GM21576 (cell line): ENCODE data around the gene AP3B1.

ENCODE experiments used
- ATAC-seq: cut with Tn5 transposase; IDR thresholded peaks from one replicate; pipeline ENCODE4 v1.9.1; 2021; ENCODE audit warnings: mild to moderate bottlenecking, moderate library complexity; ENCODE audit not compliant: unreplicated experiment

The AP3B1 gene

GRCh38 chr5:78289911-78290310, 4.6 kb downstream of the AP3B1 start:
- ATAC-seq: no peak

- no peak for ATAC-seq
These were observed 6.3 kb downstream of the AP3B1 start for GRCh38 chr5:78288246-78288645.

- no peak for ATAC-seq
These were observed 6.7 kb downstream of the AP3B1 start for GRCh38 chr5:78287833-78288232.

- no peak for ATAC-seq
These were observed 7.3 kb downstream of the AP3B1 start for GRCh38 chr5:78287169-78287568.

GRCh38 chr5:78286290-78286689, 8.2 kb downstream of the AP3B1 start:
- no peak for ATAC-seq

- no peak for ATAC-seq
These were observed 10.7 kb downstream of the AP3B1 start for GRCh38 chr5:78283802-78284201.

GRCh38 chr5:78283105-78283504, 11.4 kb downstream of the AP3B1 start:
- ATAC-seq: no peak

GRCh38 chr5:78280261-78280660, 14.2 kb downstream of the AP3B1 start:
- no peak for ATAC-seq

GRCh38 chr5:78279194-78279593, 15.3 kb downstream of the AP3B1 start:
- no peak for ATAC-seq

GRCh38 chr5:78277715-78278114, 16.8 kb downstream of the AP3B1 start:
- ATAC-seq: no peak

- ATAC-seq: no peak
These were observed 18.4 kb downstream of the AP3B1 start for GRCh38 chr5:78275998-78276543.

GRCh38 chr5:78274540-78275197, 19.8 kb downstream of the AP3B1 start:
- ATAC-seq: no peak

GRCh38 chr5:78273436-78273835, 21.1 kb downstream of the AP3B1 start:
- no peak for ATAC-seq

GRCh38 chr5:78271766-78272165, 22.7 kb downstream of the AP3B1 start:
- ATAC-seq: no peak

GRCh38 chr5:78269088-78269703, 25.3 kb downstream of the AP3B1 start:
- no peak for ATAC-seq

- ATAC-seq: no peak
These were observed 26.1 kb downstream of the AP3B1 start for GRCh38 chr5:78268356-78268755.

- ATAC-seq: no peak
These were observed 29.3 kb downstream of the AP3B1 start for GRCh38 chr5:78265163-78265562.

GRCh38 chr5:78264600-78264999, 29.9 kb downstream of the AP3B1 start:
- ATAC-seq: no peak

GRCh38 chr5:78260771-78261170, 33.7 kb downstream of the AP3B1 start:
- ATAC-seq: no peak

GRCh38 chr5:78253201-78253600, 41.3 kb downstream of the AP3B1 start:
- ATAC-seq: no peak

GRCh38 chr5:78252715-78253114, 41.8 kb downstream of the AP3B1 start:
- ATAC-seq: no peak

GRCh38 chr5:78251663-78252284, 42.7 kb downstream of the AP3B1 start:
- no peak for ATAC-seq
